GM19463 (cell line): ENCODE measurements around the gene SYNRG.
"Not testable (repeated sequence)": the region's sequence is repeated elsewhere in the genome, so short reads cannot be mapped to it uniquely, and the experiment has no call there.

ENCODE experiments used
- ATAC-seq: cut with Tn5 transposase; IDR thresholded peaks from one replicate; pipeline ENCODE4 v1.9.1; 2021; ENCODE audit warnings: mild to moderate bottlenecking, moderate library complexity; ENCODE audit not compliant: unreplicated experiment

Gene SYNRG

GRCh38 chr17:37609170-37610040 lies at the start of gene SYNRG:
Gene SYNRG (minus strand): TSS chr17:37609418. CDS start chr17:37609355, 63 bp downstream.
- ATAC-seq = peak; percentile 86

- no peak for ATAC-seq
Measured at GRCh38 chr17:37657202-37657601, 48.0 kb upstream of the SYNRG start.

GRCh38 chr17:37651849-37652248 lies 42.6 kb upstream of the SYNRG start:
- ATAC-seq = no peak

GRCh38 chr17:37650419-37651003 lies 41.3 kb upstream of the SYNRG start:
- no peak for ATAC-seq

- ATAC-seq = no peak
Measured at GRCh38 chr17:37648555-37648954, 39.3 kb upstream of the SYNRG start.

- ATAC-seq = no peak
Measured at GRCh38 chr17:37647856-37648255, 38.6 kb upstream of the SYNRG start.

GRCh38 chr17:37643869-37644268 lies 34.7 kb upstream of the SYNRG start:
- no peak for ATAC-seq

- peak; percentile 76 for ATAC-seq
Measured at GRCh38 chr17:37643118-37643766, 34.0 kb upstream of the SYNRG start, which contains the start of gene DDX52. Gene DDX52 (minus strand): TSS chr17:37643446. CDS start chr17:37643420, 26 bp downstream.

- ATAC-seq = no peak
Measured at GRCh38 chr17:37642681-37643080, 33.5 kb upstream of the SYNRG start.

GRCh38 chr17:37640015-37640414 lies 30.8 kb upstream of the SYNRG start:
- ATAC-seq = no peak

GRCh38 chr17:37637956-37638355 lies 28.7 kb upstream of the SYNRG start:
- ATAC-seq = no peak

GRCh38 chr17:37616430-37616829 lies 7.2 kb upstream of the SYNRG start:
- not testable (repeated sequence) for ATAC-seq

GRCh38 chr17:37614823-37615222 lies 5.6 kb upstream of the SYNRG start:
- no peak for ATAC-seq

GRCh38 chr17:37614391-37614790 lies 5.2 kb upstream of the SYNRG start:
- no peak for ATAC-seq

- no peak for ATAC-seq
Measured at GRCh38 chr17:37610971-37611370, 1.8 kb upstream of the SYNRG start.

- not testable (repeated sequence) for ATAC-seq
Measured at GRCh38 chr17:37610041-37610420, 813 bp upstream of the SYNRG start.

- peak; percentile 10 for ATAC-seq
Measured at GRCh38 chr17:37608351-37609169, 658 bp downstream of the SYNRG start.

GRCh38 chr17:37607637-37608331 lies 1.4 kb downstream of the SYNRG start:
- ATAC-seq = no peak

- ATAC-seq = no peak
Measured at GRCh38 chr17:37605813-37606505, 3.3 kb downstream of the SYNRG start.

GRCh38 chr17:37605081-37605480 lies 4.1 kb downstream of the SYNRG start:
- no peak for ATAC-seq
